Measurements from ENCODE around the gene MED26. TPM values are rescaled to one million over a fixed set of nuclear protein-coding genes. Genes with fewer than 3 reads are reported as not detected.

Gene MED26
- total RNA-seq, 2 experiments from 2014 or later: 11.3 to 11.9 TPM

GRCh38 chr19:16573296-16573695, 54.7 kb downstream of the MED26 start:
- Mint-ChIP-seq H3K27ac (peak overlapping the region; percentile 91), H3K4me1 (ENCODE audit: low read depth) (peaks cover 54% of the 10 kb centered on the region), H3K4me3 (peak overlapping the region; percentile 93), H3K9me3 (no peaks in the 10 kb centered on the region), H3K27me3 (ENCODE audit: low read depth) (no peaks in the 10 kb centered on the region), H3K36me3 (ENCODE audit: low read depth) (peaks cover 13% of the 10 kb centered on the region)
- CTCF ChIA-PET: interaction anchor here (0.8 to 1.8 kb wide), 2 partner anchors 11 to 14 kb away, joined by 3 to 9 read pairs; no protein-coding TSS in a partner anchor
- DNase-seq: no peak
- intact Hi-C loops (cut with micrococcal nuclease): no loop called here

GRCh38 chr19:16572332-16573211, 55.4 kb downstream of the MED26 start, which contains the start of gene SLC35E1:
Gene SLC35E1 (minus strand): TSS chr19:16572415. CDS start chr19:16572364, 51 bp downstream.
- intact Hi-C loops (cut with micrococcal nuclease): loop anchor here (1.0 kb wide), 2 partner anchors 12 to 56 kb away; partner anchors contain the start of gene MED26

GRCh38 chr19:16571822-16572331, 56.1 kb downstream of the MED26 start:
- peaks cover 20% of the 10 kb centered on the region for H3K36me3 Mint-ChIP-seq (ENCODE audit: low read depth)
- H3K4me1 Mint-ChIP-seq (ENCODE audit: low read depth): peaks cover 54% of the 10 kb centered on the region
- peak; percentile 57 for DNase-seq

More at GRCh38 chr19:16572332-16573211, 55.4 kb downstream of the MED26 start, which contains the start of gene SLC35E1:
- DNase-seq: peak; percentile 93
- H3K27me3 Mint-ChIP-seq (ENCODE audit: low read depth): no peaks in the 10 kb centered on the region
- H3K4me3 Mint-ChIP-seq: peak within 1 kb of the TSS; percentile 93
- H3K27ac Mint-ChIP-seq: peak within 1 kb of the TSS; percentile 91
- H3K36me3 Mint-ChIP-seq (ENCODE audit: low read depth): peaks cover 17% of the 10 kb centered on the region
- H3K9me3 Mint-ChIP-seq: no peaks in the 10 kb centered on the region
- H3K4me1 Mint-ChIP-seq (ENCODE audit: low read depth): peaks cover 54% of the 10 kb centered on the region
- CTCF ChIA-PET: interaction anchor here (0.8 kb wide), 1 partner anchor 15 kb away, joined by 3 read pairs; no protein-coding TSS in a partner anchor

GRCh38 chr19:16571283-16571682, 56.7 kb downstream of the MED26 start:
- intact Hi-C loops (cut with micrococcal nuclease): no loop called here

More at GRCh38 chr19:16571822-16572331, 56.1 kb downstream of the MED26 start:
- CTCF ChIA-PET: no interaction called here
- Mint-ChIP-seq H3K27me3 (ENCODE audit: low read depth) (no peaks in the 10 kb centered on the region), H3K4me3 (peak overlapping the region; percentile 83), H3K9me3 (no peaks in the 10 kb centered on the region), H3K27ac (no peak overlapping the region)
- intact Hi-C loops (cut with micrococcal nuclease): loop anchor here (1.0 kb wide), 2 partner anchors 12 to 56 kb away; partner anchors contain the start of gene MED26

GRCh38 chr19:16569609-16570320, 58.2 kb downstream of the MED26 start:
- Mint-ChIP-seq H3K4me3 (peak overlapping the region; percentile 9), H3K36me3 (ENCODE audit: low read depth) (peaks cover 27% of the 10 kb centered on the region), H3K27ac (no peak overlapping the region), H3K27me3 (ENCODE audit: low read depth) (no peaks in the 10 kb centered on the region), H3K9me3 (no peaks in the 10 kb centered on the region), H3K4me1 (ENCODE audit: low read depth) (peaks cover 55% of the 10 kb centered on the region)
- no peak for DNase-seq
- intact Hi-C loops (cut with micrococcal nuclease): no loop called here
- CTCF ChIA-PET: no interaction called here

More at GRCh38 chr19:16571283-16571682, 56.7 kb downstream of the MED26 start:
- Mint-ChIP-seq H3K4me1 (ENCODE audit: low read depth) (peaks cover 59% of the 10 kb centered on the region), H3K27me3 (ENCODE audit: low read depth) (no peaks in the 10 kb centered on the region), H3K36me3 (ENCODE audit: low read depth) (peaks cover 23% of the 10 kb centered on the region), H3K9me3 (no peaks in the 10 kb centered on the region), H3K4me3 (peak overlapping the region; percentile 83), H3K27ac (no peak overlapping the region)
- CTCF ChIA-PET: no interaction called here
- DNase-seq: no peak

GRCh38 chr19:16566702-16567101, 61.3 kb downstream of the MED26 start:
- no peaks in the 10 kb centered on the region for H3K27me3 Mint-ChIP-seq (ENCODE audit: low read depth)
- peaks cover 37% of the 10 kb centered on the region for H3K4me1 Mint-ChIP-seq (ENCODE audit: low read depth)

GRCh38 chr19:16566161-16566560, 61.8 kb downstream of the MED26 start:
- Mint-ChIP-seq H3K27me3 (ENCODE audit: low read depth) (no peaks in the 10 kb centered on the region), H3K4me3 (peak overlapping the region; percentile 7), H3K36me3 (ENCODE audit: low read depth) (peaks cover 40% of the 10 kb centered on the region), H3K9me3 (no peaks in the 10 kb centered on the region), H3K27ac (peak overlapping the region; percentile 94), H3K4me1 (ENCODE audit: low read depth) (peaks cover 32% of the 10 kb centered on the region)
- CTCF ChIA-PET: interaction anchor here (0.7 kb wide), 1 partner anchor 10 kb away, joined by 3 read pairs; no protein-coding TSS in a partner anchor
- intact Hi-C loops (cut with micrococcal nuclease): loop anchor here (2.0 kb wide), 1 partner anchor 23 kb away; the partner anchor contains the start of gene CHERP
- DNase-seq: peak; percentile 85

More at GRCh38 chr19:16566702-16567101, 61.3 kb downstream of the MED26 start:
- Mint-ChIP-seq H3K4me3 (no peak overlapping the region), H3K9me3 (no peaks in the 10 kb centered on the region), H3K27ac (peak overlapping the region; percentile 94), H3K36me3 (ENCODE audit: low read depth) (peaks cover 35% of the 10 kb centered on the region)
- CTCF ChIA-PET: interaction anchor here (0.7 to 0.8 kb wide), 2 partner anchors 10 to 25 kb away, joined by 3 read pairs; no protein-coding TSS in a partner anchor
- intact Hi-C loops (cut with micrococcal nuclease): loop anchor here (2.0 kb wide), 1 partner anchor 24 kb away; the partner anchor contains the start of gene CHERP
- DNase-seq: no peak

- no peak for DNase-seq
- no peaks in the 10 kb centered on the region for H3K27me3 Mint-ChIP-seq (ENCODE audit: low read depth)
- H3K4me3 Mint-ChIP-seq: no peak overlapping the region
- no peak overlapping the region for H3K27ac Mint-ChIP-seq
- peaks cover 45% of the 10 kb centered on the region for H3K36me3 Mint-ChIP-seq (ENCODE audit: low read depth)
- intact Hi-C loops (cut with micrococcal nuclease): no loop called here
- H3K9me3 Mint-ChIP-seq: no peaks in the 10 kb centered on the region
- CTCF ChIA-PET: interaction anchor here (0.6 kb wide), 1 partner anchor 49 kb away, joined by 3 read pairs; no protein-coding TSS in a partner anchor
- H3K4me1 Mint-ChIP-seq (ENCODE audit: low read depth): peaks cover 20% of the 10 kb centered on the region
These were observed 63.2 kb downstream of the MED26 start for GRCh38 chr19:16564842-16565241.

GRCh38 chr19:16562608-16563025, 65.4 kb downstream of the MED26 start:
- intact Hi-C loops (cut with micrococcal nuclease): no loop called here
- Mint-ChIP-seq H3K36me3 (ENCODE audit: low read depth) (peaks cover 41% of the 10 kb centered on the region), H3K9me3 (no peaks in the 10 kb centered on the region), H3K4me3 (no peak overlapping the region), H3K4me1 (ENCODE audit: low read depth) (peaks cover 12% of the 10 kb centered on the region), H3K27ac (peak overlapping the region; percentile 50), H3K27me3 (ENCODE audit: low read depth) (no peaks in the 10 kb centered on the region)
- CTCF ChIA-PET: interaction anchor here (0.7 kb wide), 1 partner anchor 25 kb away, joined by 5 read pairs; no protein-coding TSS in a partner anchor
- DNase-seq: no peak

- CTCF ChIA-PET: no interaction called here
- no peak overlapping the region for H3K27ac Mint-ChIP-seq
- H3K27me3 Mint-ChIP-seq (ENCODE audit: low read depth): no peaks in the 10 kb centered on the region
- H3K9me3 Mint-ChIP-seq: no peaks in the 10 kb centered on the region
- intact Hi-C loops (cut with micrococcal nuclease): no loop called here
- no peak overlapping the region for H3K4me3 Mint-ChIP-seq
- peaks cover 6% of the 10 kb centered on the region for H3K4me1 Mint-ChIP-seq (ENCODE audit: low read depth)
- DNase-seq: no peak
- H3K36me3 Mint-ChIP-seq (ENCODE audit: low read depth): peaks cover 36% of the 10 kb centered on the region
These were observed 66.6 kb downstream of the MED26 start for GRCh38 chr19:16561382-16561781.

- Mint-ChIP-seq H3K36me3 (ENCODE audit: low read depth) (peaks cover 29% of the 10 kb centered on the region), H3K4me1 (ENCODE audit: low read depth) (peaks cover under 1% of the 10 kb centered on the region), H3K9me3 (no peaks in the 10 kb centered on the region), H3K27me3 (ENCODE audit: low read depth) (no peaks in the 10 kb centered on the region), H3K27ac (no peak overlapping the region), H3K4me3 (no peak overlapping the region)
- intact Hi-C loops (cut with micrococcal nuclease): no loop called here
- CTCF ChIA-PET: no interaction called here
- no peak for DNase-seq
These were observed 68.2 kb downstream of the MED26 start for GRCh38 chr19:16559780-16560276.

Measured in activated naive CD4-positive, alpha-beta T cell treated with anti-CD3 and anti-CD28 coated beads for 36 hours (primary cell).